H9 (cell line): Measurements from ENCODE around the gene HECW1. TPM values are rescaled to one million over a fixed set of nuclear protein-coding genes. Genes with fewer than 3 reads are reported as not detected.

Experiments
- DNase-seq: peaks from one replicate; pipeline ENCODE4 v3.0.0-alpha.2; 2017
- H2AFZ ChIP-seq: one replicate; pipeline ENCODE4 v1.6.1; 2013; ENCODE audit warnings: mild to moderate bottlenecking, low read length, control low read depth, moderate library complexity
- H2AK5ac ChIP-seq: 2 replicates; pipeline ENCODE4 v1.6.1; 2013; ENCODE audit warnings: low read length, control low read depth, mixed read lengths; ENCODE audit not compliant: insufficient read length
- H2BK120ac ChIP-seq: one replicate; pipeline ENCODE4 v1.6.1; 2013; ENCODE audit warnings: low read depth, mild to moderate bottlenecking, low read length, control low read depth, inconsistent platforms; ENCODE audit not compliant: poor library complexity, severe bottlenecking
- H2BK12ac ChIP-seq: 2 replicates; pipeline ENCODE4 v1.6.1; 2013; ENCODE audit warnings: low read length, control low read depth, mixed read lengths, low read depth; ENCODE audit not compliant: insufficient read length
- H2BK15ac ChIP-seq: 2 replicates; pipeline ENCODE4 v1.6.1; 2013; ENCODE audit warnings: low read depth, low read length, control low read depth
- H2BK20ac ChIP-seq: one replicate; pipeline ENCODE4 v1.6.1; 2013; ENCODE audit warnings: low read depth, mild to moderate bottlenecking, low read length, control low read depth, inconsistent platforms; ENCODE audit not compliant: poor library complexity, severe bottlenecking
- H2BK5ac ChIP-seq: 2 replicates; pipeline ENCODE4 v1.6.1; 2013; ENCODE audit warnings: low read length, control low read depth, mixed read lengths; ENCODE audit not compliant: insufficient read length
- H3K14ac ChIP-seq: 2 replicates; pipeline ENCODE4 v1.6.1; 2013; ENCODE audit warnings: low read length, control low read depth; ENCODE audit not compliant: insufficient read depth
- H3K18ac ChIP-seq: 2 replicates; pipeline ENCODE4 v1.6.1; 2013; ENCODE audit warnings: low read depth, mild to moderate bottlenecking, mixed read lengths, low read length, control low read depth; ENCODE audit not compliant: insufficient read length
- H3K23ac ChIP-seq: 2 replicates; pipeline ENCODE4 v1.6.1; 2013; ENCODE audit warnings: low read length, control low read depth, mixed read lengths, low read depth; ENCODE audit not compliant: insufficient read length
- H3K23me2 ChIP-seq: 2 replicates; pipeline ENCODE4 v1.6.1; 2013; ENCODE audit warnings: low read depth, mild to moderate bottlenecking, mixed read lengths, low read length, control low read depth; ENCODE audit not compliant: insufficient read length, poor library complexity, severe bottlenecking
- H3K27ac ChIP-seq: 2 replicates; pipeline ENCODE4 v1.5.1; 2013; ENCODE audit warnings: low read length, control low read depth, mixed read lengths, low read depth; ENCODE audit not compliant: insufficient read length
- H3K27me3 ChIP-seq: 2 replicates; pipeline ENCODE4 v1.6.1; 2013; ENCODE audit warnings: low read length, control low read depth, inconsistent platforms; ENCODE audit not compliant: insufficient read depth
- H3K4ac ChIP-seq: 2 replicates; pipeline ENCODE4 v1.6.1; 2013; ENCODE audit warnings: low read depth, mild to moderate bottlenecking, control low read depth, inconsistent platforms, low read length, moderate library complexity
- H3K4me1 ChIP-seq: 2 replicates; pipeline ENCODE4 v1.6.1; 2013; ENCODE audit warnings: low read length, control low read depth, inconsistent platforms; ENCODE audit not compliant: insufficient read depth
- H3K4me2 ChIP-seq: 2 replicates; pipeline ENCODE4 v1.6.1; 2013; ENCODE audit warnings: low read length, control low read depth, mixed read lengths; ENCODE audit not compliant: insufficient read length, insufficient read depth
- H3K56ac ChIP-seq: 2 replicates; pipeline ENCODE4 v1.6.1; 2013; ENCODE audit warnings: low read depth, mild to moderate bottlenecking, mixed read lengths, low read length, control low read depth; ENCODE audit not compliant: insufficient read length
- H3K79me1 ChIP-seq: 2 replicates; pipeline ENCODE4 v1.6.1; 2013; ENCODE audit warnings: low read depth, mild to moderate bottlenecking, moderate library complexity, low read length, control low read depth, inconsistent platforms; ENCODE audit not compliant: insufficient read depth, poor library complexity, severe bottlenecking
- H3K79me2 ChIP-seq: 2 replicates; pipeline ENCODE4 v1.6.1; 2013; ENCODE audit warnings: low read length, control low read depth, inconsistent platforms; ENCODE audit not compliant: insufficient read depth
- H3K9ac ChIP-seq: 2 replicates; pipeline ENCODE4 v1.6.1; 2013; ENCODE audit warnings: low read length, control low read depth, mixed read lengths; ENCODE audit not compliant: insufficient read length; ENCODE audit errors: extremely low read depth
- H3K9me3 ChIP-seq: one replicate; pipeline ENCODE4 v1.6.1; 2013; ENCODE audit warnings: low read depth, low read length, inconsistent platforms; ENCODE audit not compliant: control insufficient read depth
- H3T11ph ChIP-seq: one replicate; pipeline ENCODE4 v1.6.1; 2013; ENCODE audit warnings: mild to moderate bottlenecking, low read length, control low read depth, inconsistent platforms
- H4K20me1 ChIP-seq: one replicate; pipeline ENCODE4 v1.6.1; 2013; ENCODE audit not compliant: control insufficient read depth, insufficient read length, insufficient read depth
- H4K5ac ChIP-seq: 2 replicates; pipeline ENCODE4 v1.6.1; 2013; ENCODE audit warnings: low read depth, mild to moderate bottlenecking, mixed read lengths, low read length, control low read depth; ENCODE audit not compliant: insufficient read length
- H4K8ac ChIP-seq: replicated peaks from 2 replicates; pipeline ENCODE4 v1.6.1; 2013; ENCODE audit warnings: low read length, control low read depth, mixed read lengths, low read depth; ENCODE audit not compliant: insufficient read length
- H4K91ac ChIP-seq: 2 replicates; pipeline ENCODE4 v1.6.1; 2013; ENCODE audit warnings: low read depth, mild to moderate bottlenecking, moderate library complexity, mixed read lengths, low read length, control low read depth; ENCODE audit not compliant: insufficient read length
- H3K27ac Mint-ChIP-seq, 3 experiments: 2 replicates in 2 of 3; 3 replicates in 1 of 3; pipeline ENCODE4 v1.8.0; 2020 to 2021; ENCODE audit warnings: mixed read lengths in 3 of 3, mild to moderate bottlenecking in 1 of 3, moderate library complexity in 1 of 3
- H3K27me3 Mint-ChIP-seq: 2 replicates; pipeline ENCODE4 v1.8.0; 2021; ENCODE audit warnings: low read depth, mild to moderate bottlenecking, moderate library complexity, mixed read lengths
- H3K36me3 Mint-ChIP-seq, 3 experiments: 2 replicates in 2 of 3; 3 replicates in 1 of 3; pipeline ENCODE4 v1.8.0; 2020 to 2021; ENCODE audit warnings: low read depth in 3 of 3, mixed read lengths in 3 of 3; ENCODE audit not compliant: insufficient read depth in 1 of 3
- H3K4me1 Mint-ChIP-seq, 2 experiments: 2 replicates each; pipeline ENCODE4 v1.8.0; 2020; ENCODE audit warnings: mixed read lengths in 2 of 2
- H3K4me3 Mint-ChIP-seq, 2 experiments: 2 replicates in 1 of 2; 3 replicates in 1 of 2; pipeline ENCODE4 v1.8.0; 2020 to 2021; ENCODE audit warnings: mild to moderate bottlenecking in 2 of 2, mixed read lengths in 2 of 2, moderate library complexity in 1 of 2
- H3K9me3 Mint-ChIP-seq, 2 experiments: 2 replicates in 1 of 2; 3 replicates in 1 of 2; pipeline ENCODE4 v1.8.0; 2020; ENCODE audit warnings: mild to moderate bottlenecking in 2 of 2, mixed read lengths in 2 of 2, moderate library complexity in 1 of 2
- WGBS: extraction: QIAGEN DNeasy Blood & Tissue Kit; methylation state at CpG from one replicate; pipeline ENCODE4 v1.1.7; 2013; ENCODE audit warnings: missing lambda C conversion rate, low lambda C conversion rate, mixed read lengths; ENCODE audit not compliant: insufficient read length; ENCODE audit errors: extremely low coverage; 5-methylcytosine and 5-hydroxymethylcytosine counted together
- total RNA-seq: library from RNA; stranded (reverse); gene quantifications from 2 replicates; pipeline ENCODE4 v1.2.1, GENCODE V29; 2021
- TF ChIP-seq, protein P1 (sequence below): fragments of 200-600 bp; sonication (generic); conservative IDR thresholded peaks from 3 replicates; pipeline ENCODE4 v1.8.0; 2021; ENCODE audit warnings: antibody characterized with exemption, mild to moderate bottlenecking

The HECW1 gene
- total RNA-seq, 1 experiment from 2014 or later = 5.0 TPM

DNA sequence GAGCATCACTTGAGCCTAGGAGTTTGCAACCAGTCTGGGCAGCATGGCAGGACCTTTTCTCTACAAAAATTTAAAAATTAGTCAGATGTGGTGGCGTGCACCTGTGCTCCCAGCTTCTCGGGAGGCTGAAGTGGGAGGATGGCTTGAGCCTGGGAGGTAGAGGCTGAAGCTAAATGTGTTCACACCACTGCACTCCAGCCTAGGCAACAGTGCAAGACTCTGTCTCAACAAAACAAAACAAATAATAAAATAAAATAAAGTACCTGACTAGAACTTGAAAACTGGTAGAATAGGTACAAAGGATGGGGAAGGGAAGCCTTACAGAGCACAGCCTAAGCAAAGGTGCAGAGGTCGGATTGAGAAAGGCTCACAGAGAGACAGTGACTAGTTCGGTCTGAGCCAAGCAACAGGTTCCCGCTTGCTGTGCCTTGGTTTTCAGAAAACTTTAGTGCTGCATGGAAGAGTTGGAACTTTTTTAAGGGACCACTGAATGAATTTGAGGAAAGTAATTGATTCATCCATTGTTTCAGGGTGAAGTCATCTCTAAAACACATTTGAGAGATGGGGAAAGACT, 370.3 kb downstream of the HECW1 start:
- Histone ChIP-seq H3K23me2 (no peaks in the 10 kb centered on the region), H4K20me1 (no peaks in the 10 kb centered on the region), H3K79me2 (no peaks in the 10 kb centered on the region), H2BK5ac (no peak overlapping the region), H2AK5ac (no peak overlapping the region), H4K8ac (no peak overlapping the region), H2BK15ac (no peak overlapping the region), H4K5ac (no peak overlapping the region), H3K4me2 (no peak overlapping the region), H3K18ac (no peak overlapping the region), H3K14ac (no peak overlapping the region), H2BK20ac (no peak overlapping the region), H3T11ph (no peak overlapping the region), H3K4me1 (no peaks in the 10 kb centered on the region), H3K27me3 (no peaks in the 10 kb centered on the region), H3K9me3 (no peaks in the 10 kb centered on the region), H3K9ac (no peak overlapping the region), H3K4ac (no peak overlapping the region), H3K56ac (no peak overlapping the region), H2BK12ac (no peak overlapping the region), H3K27ac (no peak overlapping the region), H2AFZ (no peak overlapping the region), H2BK120ac (no peak overlapping the region), H3K79me1 (no peaks in the 10 kb centered on the region), H3K23ac (no peak overlapping the region), H4K91ac (no peak overlapping the region)
- no CpG with 5 or more reads among the region's 5 CpGs for WGBS
- no peak for DNase-seq
- Mint-ChIP-seq H3K4me1 (peaks cover 0 to 5% of the 10 kb centered on the region in 2 experiments; a peak in 2 of 4 replicates), H3K27ac (no peak overlapping the region), H3K4me3 (no peak overlapping the region), H3K9me3 (peaks cover 13% of the 10 kb centered on the region in 2 experiments), H3K27me3 (no peaks in the 10 kb centered on the region), H3K36me3 (peaks cover 12 to 16% (median 14%) of the 10 kb centered on the region in 3 experiments)
- TF ChIP-seq, protein P1, sequence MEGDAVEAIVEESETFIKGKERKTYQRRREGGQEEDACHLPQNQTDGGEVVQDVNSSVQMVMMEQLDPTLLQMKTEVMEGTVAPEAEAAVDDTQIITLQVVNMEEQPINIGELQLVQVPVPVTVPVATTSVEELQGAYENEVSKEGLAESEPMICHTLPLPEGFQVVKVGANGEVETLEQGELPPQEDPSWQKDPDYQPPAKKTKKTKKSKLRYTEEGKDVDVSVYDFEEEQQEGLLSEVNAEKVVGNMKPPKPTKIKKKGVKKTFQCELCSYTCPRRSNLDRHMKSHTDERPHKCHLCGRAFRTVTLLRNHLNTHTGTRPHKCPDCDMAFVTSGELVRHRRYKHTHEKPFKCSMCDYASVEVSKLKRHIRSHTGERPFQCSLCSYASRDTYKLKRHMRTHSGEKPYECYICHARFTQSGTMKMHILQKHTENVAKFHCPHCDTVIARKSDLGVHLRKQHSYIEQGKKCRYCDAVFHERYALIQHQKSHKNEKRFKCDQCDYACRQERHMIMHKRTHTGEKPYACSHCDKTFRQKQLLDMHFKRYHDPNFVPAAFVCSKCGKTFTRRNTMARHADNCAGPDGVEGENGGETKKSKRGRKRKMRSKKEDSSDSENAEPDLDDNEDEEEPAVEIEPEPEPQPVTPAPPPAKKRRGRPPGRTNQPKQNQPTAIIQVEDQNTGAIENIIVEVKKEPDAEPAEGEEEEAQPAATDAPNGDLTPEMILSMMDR = no peak
